ENCODE measurements around the gene ENOX1. TPM values are rescaled to one million over a fixed set of nuclear protein-coding genes. Genes with fewer than 3 reads are reported as not detected.
A peak's percentile ranks its signal among the peaks of the same experiment; 100 is the strongest.

The ENOX1 gene
- total RNA-seq, 1 experiment from 2014 or later, result 1.8 TPM

GRCh38 chr13:43786472-43786765 lies 353 bp downstream of the ENOX1 start:
- ChIA-PET CTCF (interaction anchor here (0.7 to 1.9 kb wide), 7 partner anchors 18 to 1134 kb away, joined by 3 to 6 read pairs (median 4); no protein-coding TSS in a partner anchor), POLR2A (interaction anchor here (0.8 to 1.7 kb wide), 4 partner anchors 8 to 892 kb away, joined by 3 to 4 read pairs (median 4); no protein-coding TSS in a partner anchor)
- H3K4me1 Mint-ChIP-seq (ENCODE audit: insufficient read depth, unreplicated experiment), result peaks cover 20% of the 10 kb centered on the region
- no peak for DNase-seq (ENCODE audit: unreplicated experiment)
- no TSS peak for BruUV-seq (replicated peaks)
- H3K27me3 Mint-ChIP-seq (ENCODE audit: insufficient read depth, unreplicated experiment), result no peaks in the 10 kb centered on the region
- no peaks in the 10 kb centered on the region for H3K9me3 Mint-ChIP-seq (ENCODE audit: unreplicated experiment)
- peak overlapping the region; percentile 80 for H3K4me3 Mint-ChIP-seq (ENCODE audit: unreplicated experiment)
- no peak for TF ChIP-seq CTCF (IDR thresholded peaks at IDR 0.05; ENCODE audit: unreplicated experiment)
- no peaks in the 10 kb centered on the region for H3K36me3 Mint-ChIP-seq (ENCODE audit: insufficient read depth, unreplicated experiment)
- intact Hi-C loops (cut with micrococcal nuclease), result loop anchor here (5.0 kb wide), 3 partner anchors 554 to 1189 kb away; no protein-coding TSS in a partner anchor
- no peak overlapping the region for H3K27ac Mint-ChIP-seq (ENCODE audit: low read depth, unreplicated experiment)

- H3K9me3 Mint-ChIP-seq (ENCODE audit: unreplicated experiment), result no peaks in the 10 kb centered on the region
- peak overlapping the region; percentile 14 for H3K27ac Mint-ChIP-seq (ENCODE audit: low read depth, unreplicated experiment)
- H3K36me3 Mint-ChIP-seq (ENCODE audit: insufficient read depth, unreplicated experiment), result no peaks in the 10 kb centered on the region
- ChIA-PET CTCF (interaction anchor here (0.7 to 1.9 kb wide), 8 partner anchors 18 to 1133 kb away, joined by 3 to 6 read pairs (median 4); no protein-coding TSS in a partner anchor), POLR2A (interaction anchor here (0.8 to 1.7 kb wide), 4 partner anchors 8 to 891 kb away, joined by 3 to 4 read pairs (median 4); no protein-coding TSS in a partner anchor)
- peak; percentile 44 for DNase-seq (ENCODE audit: unreplicated experiment)
- peaks cover 20% of the 10 kb centered on the region for H3K4me1 Mint-ChIP-seq (ENCODE audit: insufficient read depth, unreplicated experiment)
- H3K4me3 Mint-ChIP-seq (ENCODE audit: unreplicated experiment), result peak overlapping the region; percentile 80
- no TSS peak for BruUV-seq (replicated peaks)
- intact Hi-C loops (cut with micrococcal nuclease), result loop anchor here (5.0 kb wide), 3 partner anchors 554 to 1189 kb away; no protein-coding TSS in a partner anchor
- no peak for TF ChIP-seq CTCF (IDR thresholded peaks at IDR 0.05; ENCODE audit: unreplicated experiment)
- H3K27me3 Mint-ChIP-seq (ENCODE audit: insufficient read depth, unreplicated experiment), result no peaks in the 10 kb centered on the region
Observed at GRCh38 chr13:43785650-43786471, 911 bp downstream of the ENOX1 start.

- intact Hi-C loops (cut with micrococcal nuclease), result loop anchor here (5.0 kb wide), 3 partner anchors 553 to 1188 kb away; no protein-coding TSS in a partner anchor
- no peak for TF ChIP-seq CTCF (IDR thresholded peaks at IDR 0.05; ENCODE audit: unreplicated experiment)
- no TSS peak for BruUV-seq (replicated peaks)
- H3K27me3 Mint-ChIP-seq (ENCODE audit: insufficient read depth, unreplicated experiment), result no peaks in the 10 kb centered on the region
- CTCF ChIA-PET, result interaction anchor here (0.7 to 1.2 kb wide), 2 partner anchors 19 to 82 kb away, joined by 3 to 4 read pairs; no protein-coding TSS in a partner anchor
- H3K36me3 Mint-ChIP-seq (ENCODE audit: insufficient read depth, unreplicated experiment), result no peaks in the 10 kb centered on the region
- no peaks in the 10 kb centered on the region for H3K9me3 Mint-ChIP-seq (ENCODE audit: unreplicated experiment)
- H3K4me1 Mint-ChIP-seq (ENCODE audit: insufficient read depth, unreplicated experiment), result peaks cover 20% of the 10 kb centered on the region
- H3K27ac Mint-ChIP-seq (ENCODE audit: low read depth, unreplicated experiment), result peak overlapping the region; percentile 14
- POLR2A ChIA-PET, result interaction anchor here (1.3 to 1.7 kb wide), 2 partner anchors 16 to 891 kb away, joined by 4 read pairs; no protein-coding TSS in a partner anchor
- DNase-seq (ENCODE audit: unreplicated experiment), result no peak
- H3K4me3 Mint-ChIP-seq (ENCODE audit: unreplicated experiment), result peak overlapping the region; percentile 80
Observed at GRCh38 chr13:43785261-43785649, 1.5 kb downstream of the ENOX1 start.

GRCh38 chr13:43784496-43784895 lies 2.3 kb downstream of the ENOX1 start:
- intact Hi-C loops (cut with micrococcal nuclease), result no loop called here

More at GRCh38 chr13:43784496-43784895, 2.3 kb downstream of the ENOX1 start:
- BruUV-seq (replicated peaks), result no TSS peak
- POLR2A ChIA-PET, result no interaction called here
- Mint-ChIP-seq H3K36me3 (ENCODE audit: insufficient read depth, unreplicated experiment) (no peaks in the 10 kb centered on the region), H3K9me3 (ENCODE audit: unreplicated experiment) (no peaks in the 10 kb centered on the region), H3K4me3 (ENCODE audit: unreplicated experiment) (no peak overlapping the region), H3K27ac (ENCODE audit: low read depth, unreplicated experiment) (no peak overlapping the region), H3K4me1 (ENCODE audit: insufficient read depth, unreplicated experiment) (peaks cover 20% of the 10 kb centered on the region), H3K27me3 (ENCODE audit: insufficient read depth, unreplicated experiment) (no peaks in the 10 kb centered on the region)
- CTCF ChIA-PET, result no interaction called here
- no peak for TF ChIP-seq CTCF (IDR thresholded peaks at IDR 0.05; ENCODE audit: unreplicated experiment)
- DNase-seq (ENCODE audit: unreplicated experiment), result peak; percentile 18

Data from MCF 10A (cell line).